Measurements from ENCODE around the gene HOXB6. TPM values are rescaled to one million over a fixed set of nuclear protein-coding genes. Genes with fewer than 3 reads are reported as not detected.

HOXB6 gene
- total RNA-seq, 1 donor from 2014 or later: not detected

GRCh38 chr17:48548523-48549280 is 56.1 kb downstream of the HOXB6 start:
- TF ChIP-seq EZH2 (IDR thresholded peaks at IDR 0.05) (no peak), CTCF (IDR thresholded peaks at IDR 0.05) (no peak), EZH2phosphoT487 (IDR thresholded peaks at IDR 0.05) (peak; percentile 65)
- DNase-seq (ENCODE audit: low spot score): no peak
- Histone ChIP-seq H3K4me1 (no peaks in the 10 kb centered on the region), H3K4me2 (no peak overlapping the region), H3K27me3 (peaks cover 100% of the 10 kb centered on the region), H3K79me2 (ENCODE audit: low read depth) (no peaks in the 10 kb centered on the region), H3K4me3 (no peak overlapping the region), H3K9ac (no peak overlapping the region), H3K36me3 (no peaks in the 10 kb centered on the region), H4K20me1 (ENCODE audit: low read depth) (peaks cover 98% of the 10 kb centered on the region), H2AFZ (replicated peaks) (no peak overlapping the region), H3K27ac (no peak overlapping the region), H3K9me3 (ENCODE audit: low read depth) (no peaks in the 10 kb centered on the region), H3F3A (ENCODE audit: low read depth) (peaks cover 4% of the 10 kb centered on the region)
- peaks cover 9% of the 10 kb centered on the region for H3K9me3 Mint-ChIP-seq
- H3K4me3 Mint-ChIP-seq: no peak overlapping the region
- peaks cover 7% of the 10 kb centered on the region for H3K4me1 Mint-ChIP-seq
- H3K36me3 Mint-ChIP-seq: no peaks in the 10 kb centered on the region
- peaks cover 91% of the 10 kb centered on the region for H3K27me3 Mint-ChIP-seq (ENCODE audit: insufficient read depth, low read depth)
- no peak overlapping the region for H3K27ac Mint-ChIP-seq

GRCh38 chr17:48547808-48548522 is 56.8 kb downstream of the HOXB6 start:
- H2AFZ ChIP-seq (replicated peaks): no peak overlapping the region
- H3K36me3 Mint-ChIP-seq: no peaks in the 10 kb centered on the region
- no peaks in the 10 kb centered on the region for H3K79me2 ChIP-seq (ENCODE audit: low read depth)
- peaks cover 4% of the 10 kb centered on the region for H3F3A ChIP-seq (ENCODE audit: low read depth)
- peak overlapping the region; percentile 43 for H3K4me3 Mint-ChIP-seq
- H3K36me3 ChIP-seq: no peaks in the 10 kb centered on the region
- peak; percentile 56 for DNase-seq (ENCODE audit: low spot score)
- H3K27me3 Mint-ChIP-seq (ENCODE audit: insufficient read depth, low read depth): peaks cover 89% of the 10 kb centered on the region
- peaks cover 9% of the 10 kb centered on the region for H3K9me3 Mint-ChIP-seq
- H3K9me3 ChIP-seq (ENCODE audit: low read depth): no peaks in the 10 kb centered on the region
- H3K27ac Mint-ChIP-seq: no peak overlapping the region
- H3K4me2 ChIP-seq: no peak overlapping the region
- peaks cover 98% of the 10 kb centered on the region for H4K20me1 ChIP-seq (ENCODE audit: low read depth)
- no peak overlapping the region for H3K9ac ChIP-seq
- no peak for TF ChIP-seq CTCF (IDR thresholded peaks at IDR 0.05)
- peak; percentile 75 for TF ChIP-seq EZH2 (IDR thresholded peaks at IDR 0.05)
- H3K27ac ChIP-seq: no peak overlapping the region
- H3K4me1 ChIP-seq: no peaks in the 10 kb centered on the region
- H3K4me3 ChIP-seq: no peak overlapping the region
- H3K27me3 ChIP-seq: peaks cover 100% of the 10 kb centered on the region
- H3K4me1 Mint-ChIP-seq: peaks cover 7% of the 10 kb centered on the region

- no peaks in the 10 kb centered on the region for H3K9me3 ChIP-seq (ENCODE audit: low read depth)
- no peak overlapping the region for H3K9ac ChIP-seq
- no peaks in the 10 kb centered on the region for H3K36me3 Mint-ChIP-seq
- no peak overlapping the region for H3K27ac Mint-ChIP-seq
- no peaks in the 10 kb centered on the region for H3K79me2 ChIP-seq (ENCODE audit: low read depth)
- peaks cover 89% of the 10 kb centered on the region for H3K27me3 Mint-ChIP-seq (ENCODE audit: insufficient read depth, low read depth)
- H3K4me3 Mint-ChIP-seq: peak overlapping the region; percentile 43
- no peaks in the 10 kb centered on the region for H3K4me1 ChIP-seq
- peaks cover 8% of the 10 kb centered on the region for H3F3A ChIP-seq (ENCODE audit: low read depth)
- H3K4me1 Mint-ChIP-seq: peaks cover 11% of the 10 kb centered on the region
- peaks cover 11% of the 10 kb centered on the region for H3K9me3 Mint-ChIP-seq
- H3K4me3 ChIP-seq: no peak overlapping the region
- H3K4me2 ChIP-seq: no peak overlapping the region
- H2AFZ ChIP-seq (replicated peaks): no peak overlapping the region
- H4K20me1 ChIP-seq (ENCODE audit: low read depth): peaks cover 98% of the 10 kb centered on the region
- no peak for DNase-seq (ENCODE audit: low spot score)
- no peaks in the 10 kb centered on the region for H3K36me3 ChIP-seq
- no peak overlapping the region for H3K27ac ChIP-seq
- TF ChIP-seq EZH2 (IDR thresholded peaks at IDR 0.05): peak; percentile 78
- TF ChIP-seq CTCF (IDR thresholded peaks at IDR 0.05): no peak
- H3K27me3 ChIP-seq: peaks cover 100% of the 10 kb centered on the region
These were observed 57.6 kb downstream of the HOXB6 start for GRCh38 chr17:48546924-48547807.
